Measurements from ENCODE around the gene KRT34. TPM values are rescaled to one million over a fixed set of nuclear protein-coding genes. Genes with fewer than 3 reads are reported as not detected.

KRT34 gene
- total and polyA plus RNA-seq, 2 experiments from 2014 or later: 39.8 to 77.8 TPM

DNA sequence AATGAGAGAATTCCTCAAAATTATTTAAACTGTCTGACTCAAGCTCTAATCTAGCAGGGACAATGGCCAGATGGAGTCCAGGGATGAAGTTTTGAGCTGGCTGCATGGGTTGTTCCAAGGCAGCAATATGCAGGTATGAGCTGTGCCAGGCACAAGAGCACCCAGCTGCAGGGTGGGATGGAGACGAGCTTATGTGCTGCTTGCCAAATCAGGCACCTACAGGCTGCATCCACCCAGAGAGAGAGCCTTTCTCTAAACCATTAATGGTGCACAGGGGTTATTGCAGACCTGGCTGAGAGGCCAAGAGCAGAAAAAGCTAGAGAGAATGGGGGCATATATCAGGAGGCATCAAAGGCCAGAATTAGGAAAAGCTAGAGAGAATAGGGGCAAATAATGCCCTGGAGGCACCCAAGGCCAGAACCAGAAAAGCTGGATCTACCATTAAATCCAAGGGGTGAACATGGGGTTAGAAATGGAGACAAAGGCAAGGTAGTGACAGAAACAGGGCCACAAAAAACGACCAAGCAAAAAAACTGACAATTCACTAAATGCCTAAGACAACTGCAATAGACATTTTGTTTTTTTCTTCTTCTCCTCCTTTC is 42.4 kb downstream of the KRT34 start:
- in situ Hi-C loops (cut with MboI): loop anchor here (25.0 kb wide), 1 partner anchor 323 kb away; no protein-coding TSS in a partner anchor
- Histone ChIP-seq H3K9me2 (ENCODE audit: insufficient read depth) (no peaks in the 10 kb centered on the region), H3K4me3 (no peak overlapping the region), H2AFZ (0 out of 2 replicates have a peak overlapping the region, but pooled peaks have one; percentile 24), H3K9me3 (ENCODE audit: low read depth) (no peaks in the 10 kb centered on the region), H3K27ac (no peak overlapping the region), H3K36me3 (ENCODE audit: low read depth) (no peaks in the 10 kb centered on the region), H3F3A (ENCODE audit: insufficient read depth) (peaks cover 11% of the 10 kb centered on the region; the same call in 1 of the 2 replicates), H3K79me2 (ENCODE audit: insufficient read depth) (no peaks in the 10 kb centered on the region), H3K4me2 (ENCODE audit: unreplicated experiment) (no peak overlapping the region), H3K9ac (no peak overlapping the region), H3K4me1 (ENCODE audit: insufficient read depth) (no peaks in the 10 kb centered on the region), H4K20me1 (ENCODE audit: insufficient read depth) (no peaks in the 10 kb centered on the region), H3K27me3 (replicated peaks; ENCODE audit: insufficient read depth) (no peaks in the 10 kb centered on the region)
- WGBS, 2 experiments (ENCODE audit: low coverage in 1 of 2, low lambda C conversion rate in 2 of 2, missing lambda C conversion rate in 2 of 2): 52 to 54% methylated on average over 2 of the region's 2 CpGs
- TF ChIP-seq EZH2phosphoT487 (IDR thresholded peaks at IDR 0.05; ENCODE audit: insufficient read depth, low read depth) (no peak), EZH2 (IDR thresholded peaks at IDR 0.05; ENCODE audit: insufficient read depth, poor library complexity, severe bottlenecking) (no peak)
- DNase-seq: no peak

DNA sequence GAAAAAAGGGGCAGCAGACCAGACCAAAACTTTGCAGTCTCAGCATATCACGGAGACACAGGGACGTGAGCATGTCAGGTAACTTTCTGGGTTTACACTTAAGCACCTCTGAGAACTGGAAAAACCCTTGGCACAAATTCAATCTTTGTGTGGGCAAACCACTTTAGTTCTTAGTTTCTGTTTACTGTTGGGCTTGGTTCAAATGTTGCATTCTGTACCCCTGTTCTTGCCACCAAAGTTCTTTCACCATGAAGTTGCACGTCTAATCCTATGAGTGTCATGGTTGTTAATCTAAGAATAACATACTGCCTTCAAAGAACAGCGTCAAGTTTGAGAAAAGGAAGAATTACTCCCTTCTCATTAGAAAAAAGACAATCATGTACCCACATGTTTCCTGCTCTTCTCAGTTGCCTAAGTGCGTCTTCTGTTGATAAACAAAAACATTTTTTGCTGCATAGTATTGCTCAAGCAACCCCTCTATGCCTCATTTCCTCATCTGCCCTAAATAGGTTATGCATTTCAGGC is 43.1 kb downstream of the KRT34 start:
- in situ Hi-C loops (cut with MboI): loop anchor here (25.0 kb wide), 1 partner anchor 323 kb away; no protein-coding TSS in a partner anchor
- no peaks in the 10 kb centered on the region for H4K20me1 ChIP-seq (ENCODE audit: insufficient read depth)
- H3K27ac ChIP-seq: no peak overlapping the region
- no peak overlapping the region for H3K4me2 ChIP-seq (ENCODE audit: unreplicated experiment)
- H3K4me3 ChIP-seq: no peak overlapping the region
- no peaks in the 10 kb centered on the region for H3K79me2 ChIP-seq (ENCODE audit: insufficient read depth)
- no peak overlapping the region for H3K9ac ChIP-seq
- TF ChIP-seq EZH2 (IDR thresholded peaks at IDR 0.05; ENCODE audit: insufficient read depth, poor library complexity, severe bottlenecking) (no peak), EZH2phosphoT487 (IDR thresholded peaks at IDR 0.05; ENCODE audit: insufficient read depth, low read depth) (no peak)
- 54% methylated on average over 5 of the region's 5 CpGs for WGBS, 2 experiments (ENCODE audit: low coverage in 1 of 2, low lambda C conversion rate in 2 of 2, missing lambda C conversion rate in 2 of 2)
- no peaks in the 10 kb centered on the region for H3K27me3 ChIP-seq (replicated peaks; ENCODE audit: insufficient read depth)
- peaks cover 11% of the 10 kb centered on the region; the same call in 1 of the 2 replicates for H3F3A ChIP-seq (ENCODE audit: insufficient read depth)
- H3K9me3 ChIP-seq (ENCODE audit: low read depth): no peaks in the 10 kb centered on the region
- H3K9me2 ChIP-seq (ENCODE audit: insufficient read depth): no peaks in the 10 kb centered on the region
- no peaks in the 10 kb centered on the region for H3K4me1 ChIP-seq (ENCODE audit: insufficient read depth)
- DNase-seq: peak; percentile 46
- 0 out of 2 replicates have a peak overlapping the region, but pooled peaks have one; percentile 24 for H2AFZ ChIP-seq
- H3K36me3 ChIP-seq (ENCODE audit: low read depth): no peaks in the 10 kb centered on the region

DNA sequence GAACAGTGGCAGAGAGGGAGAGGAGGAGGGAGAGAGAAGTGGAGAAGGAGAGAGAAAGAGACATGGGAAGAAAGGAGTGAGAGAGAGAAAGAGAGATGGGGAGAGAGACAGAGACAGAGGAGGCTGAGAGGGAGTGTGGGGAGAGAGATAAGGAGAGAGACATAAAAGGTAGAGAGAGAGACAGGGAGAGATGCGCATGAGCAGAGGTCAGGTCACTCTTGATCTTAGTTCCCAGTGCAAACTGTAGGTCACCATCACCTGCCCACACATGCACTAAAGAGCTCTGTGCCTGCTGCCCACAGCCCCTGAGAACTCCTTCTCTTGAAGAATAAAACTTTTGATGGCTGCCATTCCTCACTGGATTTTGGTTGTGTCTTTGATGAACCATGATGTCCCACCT is 46.4 kb downstream of the KRT34 start:
- Histone ChIP-seq H3K79me2 (ENCODE audit: insufficient read depth) (no peaks in the 10 kb centered on the region), H3K27me3 (replicated peaks; ENCODE audit: insufficient read depth) (no peaks in the 10 kb centered on the region), H3K9ac (no peak overlapping the region), H3K9me3 (ENCODE audit: low read depth) (no peaks in the 10 kb centered on the region), H2AFZ (no peak overlapping the region), H3F3A (ENCODE audit: insufficient read depth) (peaks cover 11% of the 10 kb centered on the region; the same call in 1 of the 2 replicates), H3K9me2 (ENCODE audit: insufficient read depth) (no peaks in the 10 kb centered on the region), H3K4me3 (no peak overlapping the region), H3K4me1 (ENCODE audit: insufficient read depth) (no peaks in the 10 kb centered on the region), H3K4me2 (ENCODE audit: unreplicated experiment) (no peak overlapping the region), H4K20me1 (ENCODE audit: insufficient read depth) (no peaks in the 10 kb centered on the region), H3K36me3 (ENCODE audit: low read depth) (no peaks in the 10 kb centered on the region), H3K27ac (no peak overlapping the region)
- TF ChIP-seq EZH2 (IDR thresholded peaks at IDR 0.05; ENCODE audit: insufficient read depth, poor library complexity, severe bottlenecking) (no peak), EZH2phosphoT487 (IDR thresholded peaks at IDR 0.05; ENCODE audit: insufficient read depth, low read depth) (no peak)
- in situ Hi-C loops (cut with MboI): loop anchor here (25.0 kb wide), 1 partner anchor 327 kb away; no protein-coding TSS in a partner anchor
- 95 to 100% methylated on average over 1 of the region's 1 CpG for WGBS, 2 experiments (ENCODE audit: low coverage in 1 of 2, low lambda C conversion rate in 2 of 2, missing lambda C conversion rate in 2 of 2)
- DNase-seq: no peak

DNA sequence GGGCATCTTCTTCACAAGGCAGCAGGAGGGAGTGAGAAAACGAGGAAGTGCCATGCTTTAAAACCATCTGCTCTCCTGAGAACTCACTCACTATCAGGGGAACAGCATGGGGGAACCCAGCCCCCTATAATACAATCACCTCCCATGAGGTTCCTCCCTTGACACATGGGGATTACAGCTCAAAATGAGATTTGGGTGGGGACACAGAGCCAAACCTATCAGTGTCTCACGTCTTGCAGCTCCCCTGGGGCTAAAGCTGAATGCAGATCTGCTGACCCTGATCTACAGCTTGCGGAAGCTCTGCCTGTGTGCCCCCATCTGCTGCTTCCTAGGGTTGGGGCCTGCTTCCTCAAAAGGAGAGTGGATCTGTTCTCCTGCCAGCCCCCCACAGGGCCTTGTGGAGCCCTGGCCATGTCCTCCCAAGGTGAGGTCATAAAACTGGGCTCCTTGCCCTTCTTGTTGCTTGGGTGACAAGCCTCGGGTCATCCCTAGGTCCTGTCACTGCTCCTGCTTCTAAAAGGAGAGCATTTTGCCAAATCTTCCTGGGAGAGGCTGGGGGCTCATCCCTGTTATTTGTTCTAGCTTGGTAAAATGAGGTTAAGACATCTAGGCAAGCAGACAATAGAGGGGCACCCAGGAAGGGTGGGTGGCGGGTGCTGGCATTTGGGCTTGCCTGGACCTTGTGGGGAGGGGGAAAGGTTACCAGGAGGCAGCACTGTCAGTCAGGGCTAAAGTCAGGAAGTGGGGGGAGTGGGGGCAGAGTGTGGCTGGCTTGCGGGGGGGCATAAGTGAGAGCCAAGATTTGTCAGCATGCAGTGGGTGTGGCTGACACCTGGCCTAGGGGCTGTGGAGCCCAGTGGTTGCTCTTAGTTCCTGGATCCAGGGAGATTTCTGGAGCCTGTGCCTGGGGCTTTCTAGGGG is 47.5 kb downstream of the KRT34 start:
- no peak overlapping the region for H3K4me3 ChIP-seq
- H3K36me3 ChIP-seq (ENCODE audit: low read depth): no peaks in the 10 kb centered on the region
- H3K9me2 ChIP-seq (ENCODE audit: insufficient read depth): no peaks in the 10 kb centered on the region
- in situ Hi-C loops (cut with MboI): loop anchor here (25.0 kb wide), 1 partner anchor 328 kb away; no protein-coding TSS in a partner anchor
- peak; percentile 5 for DNase-seq
- H3K4me2 ChIP-seq (ENCODE audit: unreplicated experiment): no peak overlapping the region
- no peak for TF ChIP-seq EZH2 (IDR thresholded peaks at IDR 0.05; ENCODE audit: insufficient read depth, poor library complexity, severe bottlenecking)
- no peak for TF ChIP-seq EZH2phosphoT487 (IDR thresholded peaks at IDR 0.05; ENCODE audit: insufficient read depth, low read depth)
- H3F3A ChIP-seq (ENCODE audit: insufficient read depth): peaks cover 11% of the 10 kb centered on the region; the same call in 1 of the 2 replicates
- H3K79me2 ChIP-seq (ENCODE audit: insufficient read depth): no peaks in the 10 kb centered on the region
- H2AFZ ChIP-seq: no peak overlapping the region
- WGBS, 2 experiments (ENCODE audit: low coverage in 1 of 2, low lambda C conversion rate in 2 of 2, missing lambda C conversion rate in 2 of 2): 88 to 96% methylated on average over 5 to 6 of the region's 6 CpGs
- no peaks in the 10 kb centered on the region for H3K27me3 ChIP-seq (replicated peaks; ENCODE audit: insufficient read depth)
- H3K9ac ChIP-seq: no peak overlapping the region
- no peaks in the 10 kb centered on the region for H4K20me1 ChIP-seq (ENCODE audit: insufficient read depth)
- H3K9me3 ChIP-seq (ENCODE audit: low read depth): no peaks in the 10 kb centered on the region
- H3K27ac ChIP-seq: no peak overlapping the region
- H3K4me1 ChIP-seq (ENCODE audit: insufficient read depth): no peaks in the 10 kb centered on the region

All from GM23248 (cell line).